Embryonic facial prominence (tissue), 1 donor: ENCODE data around the gene KHDC1L.
"Not testable (repeated sequence)": the region's sequence is repeated elsewhere in the genome, so short reads cannot be mapped to it uniquely, and the experiment has no call there.

Experiments
- DNase-seq: peaks from one replicate; pipeline ENCODE4 v3.0.0-alpha.2; 2016; ENCODE audit errors: extremely low spot score

The KHDC1L gene, protein sequence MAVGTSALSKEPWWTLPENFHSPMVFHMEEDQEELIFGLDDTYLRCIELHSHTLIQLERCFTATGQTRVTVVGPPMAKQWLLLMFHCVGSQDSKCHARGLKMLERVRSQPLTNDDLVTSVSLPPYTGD

DNA sequence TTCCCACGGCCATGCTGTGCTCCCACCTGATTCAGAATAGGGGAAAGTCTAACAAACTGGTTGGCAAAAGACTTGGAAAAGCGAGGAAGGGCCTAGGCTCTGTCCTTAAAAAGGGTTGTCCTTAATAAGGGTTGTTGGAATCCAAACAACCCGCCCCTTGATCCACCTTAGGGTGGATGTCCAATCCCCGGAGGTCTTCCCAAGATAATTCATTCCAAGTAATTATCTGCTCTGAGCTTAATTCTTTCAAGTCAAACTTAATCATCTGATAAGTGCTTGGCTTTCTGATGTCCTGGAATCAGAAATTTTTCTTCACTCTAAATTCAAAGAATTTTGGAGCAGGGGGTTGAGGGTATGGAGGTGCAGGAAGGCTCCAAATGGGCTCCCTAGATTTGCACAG, at the start of gene KHDC1L:
Gene KHDC1L (minus strand): TSS at position 101 of the 400 bp plus-strand sequence. CDS start 88 bp downstream, at position 13.
- no peak for DNase-seq

DNA sequence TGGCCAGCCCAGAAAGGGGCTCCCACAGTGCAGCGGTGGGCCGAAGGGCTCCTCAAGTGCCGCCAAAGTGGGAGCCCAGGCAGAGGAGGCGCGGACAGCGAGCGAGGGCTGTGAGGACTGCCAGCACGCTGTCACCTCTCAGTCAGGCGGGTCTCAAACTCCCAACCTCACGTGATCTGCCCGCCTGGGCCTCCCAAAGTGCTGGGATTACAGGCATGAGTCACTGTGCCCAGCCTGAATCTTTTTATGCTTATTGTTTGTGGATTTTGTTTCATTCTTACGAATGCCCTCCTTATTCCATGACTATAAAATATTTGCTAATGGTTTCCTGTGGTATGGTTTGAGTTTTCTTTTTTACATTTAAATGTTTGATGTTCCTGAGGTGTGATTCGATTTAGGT, 44.0 kb upstream of the KHDC1L start:
- DNase-seq, result not testable (repeated sequence)

DNA sequence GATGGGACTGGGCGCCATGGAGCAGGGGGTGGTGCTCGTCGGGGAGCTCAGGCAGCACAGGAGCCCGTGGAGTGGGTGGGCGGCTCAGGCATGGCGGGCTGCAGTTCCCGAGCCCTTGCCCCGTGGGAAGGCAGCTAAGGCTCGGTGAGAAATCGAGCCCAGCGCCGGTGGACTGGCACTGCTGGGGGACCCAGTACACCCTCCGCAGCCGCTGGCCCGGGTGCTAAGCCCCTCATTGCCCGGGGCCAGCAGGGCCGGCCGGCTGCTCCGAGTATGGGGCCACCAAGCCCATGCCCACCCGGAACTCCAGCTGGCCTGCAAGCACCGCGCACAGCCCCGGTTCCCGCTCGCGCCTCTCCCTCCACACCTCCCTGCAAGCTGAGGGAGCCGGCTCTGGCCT, 43.6 kb upstream of the KHDC1L start:
- DNase-seq, result not testable (repeated sequence)

DNA sequence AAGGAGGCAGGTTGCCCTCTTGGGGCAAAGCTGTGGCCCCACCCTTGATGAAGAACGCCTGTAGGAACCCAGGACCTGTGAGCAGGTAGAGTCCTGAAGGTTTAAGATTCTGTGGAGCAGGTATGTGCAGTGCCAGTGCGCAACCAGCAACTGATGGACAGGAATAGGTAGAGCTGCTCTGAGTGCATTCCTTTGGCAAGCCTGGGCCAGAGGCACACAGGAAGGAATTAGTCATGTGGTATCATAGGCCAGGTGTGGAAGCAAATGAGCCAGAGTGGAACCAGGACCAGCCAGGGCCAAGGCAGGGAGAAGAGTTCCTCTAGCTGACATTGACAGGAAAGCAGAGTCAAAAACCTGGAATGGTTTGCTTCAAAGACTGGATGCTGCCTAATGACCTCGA, 39.1 kb upstream of the KHDC1L start:
- DNase-seq, result no peak

DNA sequence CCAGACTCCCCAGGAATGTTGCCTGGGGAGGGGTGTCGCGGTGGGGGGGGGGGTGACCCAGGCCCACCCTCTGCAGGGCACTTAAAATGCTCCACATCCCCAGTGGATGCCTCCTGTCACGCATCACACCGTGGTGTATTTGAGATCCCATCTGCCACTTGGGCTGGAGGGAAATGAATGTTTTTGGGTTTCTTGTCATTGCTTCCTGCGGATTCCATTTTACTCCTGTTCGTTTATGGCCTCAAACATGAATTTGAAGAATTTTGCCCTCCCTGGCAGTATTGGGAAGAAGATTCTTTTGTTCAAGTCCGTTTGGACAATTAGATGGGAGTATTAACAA, 38.2 kb upstream of the KHDC1L start:
- DNase-seq, result no peak

DNA sequence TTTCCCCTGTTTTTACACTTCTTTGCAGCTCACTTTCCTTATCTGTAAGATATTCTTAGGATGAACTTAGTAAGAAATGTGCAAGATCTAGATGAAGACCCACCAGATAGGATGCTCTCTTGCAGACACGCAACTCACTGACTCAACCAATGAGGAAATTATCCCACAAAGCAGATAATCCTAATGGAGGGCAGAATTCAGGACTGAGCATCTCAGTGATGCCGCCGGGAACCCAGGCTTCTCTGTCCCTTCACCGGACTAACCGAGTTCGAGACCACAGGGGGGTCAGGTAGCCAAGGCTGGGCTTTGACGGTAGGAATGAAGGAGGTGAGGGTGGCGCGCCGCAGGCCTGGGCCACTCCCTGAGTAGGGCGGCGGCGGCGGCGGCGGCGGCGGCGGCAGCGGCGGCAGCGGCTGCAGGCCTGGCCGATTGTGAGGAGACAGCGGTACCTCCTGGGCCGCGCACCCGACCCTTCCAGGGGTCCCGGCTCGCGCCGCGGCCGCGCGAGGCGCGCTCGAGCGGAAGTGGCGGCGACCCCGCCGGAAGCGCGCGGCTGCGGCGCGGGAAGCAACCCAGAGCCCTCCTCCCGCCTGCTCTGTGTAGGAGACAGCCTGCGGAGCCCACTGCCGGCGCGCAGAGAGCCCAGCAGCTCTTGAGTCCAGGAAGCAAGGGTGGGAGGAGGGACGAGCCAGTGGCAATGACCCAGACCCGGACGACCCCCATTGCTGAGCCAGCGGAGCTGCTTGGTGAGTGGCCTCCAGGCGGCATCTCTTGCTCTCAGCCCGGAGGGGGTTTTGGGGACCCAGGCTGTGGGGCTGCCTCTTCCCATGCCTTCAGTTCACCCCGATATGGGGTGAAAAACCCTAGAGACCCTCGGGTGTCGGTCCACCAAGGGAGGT, 37.6 kb upstream of the KHDC1L start, which contains the start of gene KHDC1:
Gene KHDC1 (minus strand): TSS at position 526 of the 899 bp plus-strand sequence. CDS start 20,679 bp downstream, outside the sequence.
- peak; percentile 14 for DNase-seq

DNA sequence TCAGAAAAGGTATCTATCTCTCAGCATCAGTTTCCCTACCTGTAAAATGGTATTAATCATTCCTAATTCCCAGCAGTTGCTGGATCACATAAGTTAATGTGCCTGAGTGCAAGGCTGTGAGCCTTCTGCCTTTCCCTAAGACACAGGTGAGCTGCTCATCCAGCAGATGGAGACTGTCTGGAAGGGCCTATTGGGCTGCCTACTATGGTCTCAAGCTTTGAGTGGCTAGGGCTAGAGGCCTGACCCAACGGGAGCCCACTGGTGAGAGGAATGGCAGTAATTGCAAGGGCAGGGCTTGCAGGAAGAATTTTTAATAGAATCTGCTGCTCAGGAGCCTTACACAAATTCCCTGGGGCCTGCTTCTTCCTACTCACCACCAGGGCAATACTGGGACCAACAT, 33.4 kb upstream of the KHDC1L start:
- DNase-seq, result no peak

DNA sequence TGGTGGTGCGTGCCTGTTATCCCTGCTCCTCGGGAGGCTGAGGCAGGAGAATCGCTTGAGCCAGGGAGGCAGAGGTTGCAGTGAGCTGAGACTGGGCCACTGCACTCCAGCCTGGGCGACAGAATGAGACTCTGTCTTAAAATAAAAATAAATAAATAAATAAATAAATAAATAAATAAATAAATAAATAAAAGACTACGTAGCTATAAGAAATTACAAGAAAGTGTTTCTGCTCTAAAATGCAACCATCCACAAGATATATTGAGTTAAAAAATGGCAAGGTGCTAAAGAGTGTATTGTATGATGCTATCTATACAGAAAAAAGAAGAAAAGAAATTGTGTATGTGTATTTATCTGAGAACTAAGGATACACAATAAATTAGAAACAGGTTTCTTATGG, 29.0 kb upstream of the KHDC1L start:
- not testable (repeated sequence) for DNase-seq

DNA sequence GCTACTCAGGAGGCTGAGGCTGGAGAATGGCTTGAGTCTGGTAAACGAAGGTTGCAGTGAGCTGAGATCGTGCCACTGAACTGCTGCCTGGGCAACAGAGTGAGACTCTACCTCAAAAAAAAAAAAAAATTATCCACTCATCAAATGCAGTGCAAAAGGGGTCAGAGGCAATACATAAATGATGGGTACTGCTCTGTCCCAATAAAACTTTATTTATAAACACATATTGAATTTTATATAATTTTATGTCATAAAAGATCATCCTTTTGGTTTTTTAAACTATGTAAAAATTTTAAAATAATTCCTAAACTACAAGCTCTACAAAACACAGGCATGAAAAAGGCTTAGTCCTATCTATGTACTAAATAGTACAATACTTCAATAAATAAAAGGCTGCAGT, 27.4 kb upstream of the KHDC1L start:
- no peak for DNase-seq

DNA sequence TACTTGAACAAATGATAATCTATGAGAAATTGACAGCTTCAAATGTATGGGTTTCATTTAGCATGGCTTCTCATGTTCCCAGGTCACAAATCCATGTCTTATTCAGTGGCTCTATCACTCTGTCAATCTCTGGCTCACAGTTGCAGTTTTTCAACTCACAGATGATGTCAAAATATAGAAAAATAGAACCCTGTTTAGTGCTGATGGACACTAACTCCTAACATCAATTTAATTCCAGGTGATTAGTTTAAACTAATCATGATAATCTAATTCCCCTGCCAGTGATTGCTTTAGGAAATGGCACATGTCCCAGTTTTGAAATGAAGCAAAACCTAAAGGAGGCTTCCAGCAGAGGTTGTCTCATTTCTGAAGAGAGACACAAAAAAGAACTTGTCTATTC, 24.7 kb upstream of the KHDC1L start:
- no peak for DNase-seq

DNA sequence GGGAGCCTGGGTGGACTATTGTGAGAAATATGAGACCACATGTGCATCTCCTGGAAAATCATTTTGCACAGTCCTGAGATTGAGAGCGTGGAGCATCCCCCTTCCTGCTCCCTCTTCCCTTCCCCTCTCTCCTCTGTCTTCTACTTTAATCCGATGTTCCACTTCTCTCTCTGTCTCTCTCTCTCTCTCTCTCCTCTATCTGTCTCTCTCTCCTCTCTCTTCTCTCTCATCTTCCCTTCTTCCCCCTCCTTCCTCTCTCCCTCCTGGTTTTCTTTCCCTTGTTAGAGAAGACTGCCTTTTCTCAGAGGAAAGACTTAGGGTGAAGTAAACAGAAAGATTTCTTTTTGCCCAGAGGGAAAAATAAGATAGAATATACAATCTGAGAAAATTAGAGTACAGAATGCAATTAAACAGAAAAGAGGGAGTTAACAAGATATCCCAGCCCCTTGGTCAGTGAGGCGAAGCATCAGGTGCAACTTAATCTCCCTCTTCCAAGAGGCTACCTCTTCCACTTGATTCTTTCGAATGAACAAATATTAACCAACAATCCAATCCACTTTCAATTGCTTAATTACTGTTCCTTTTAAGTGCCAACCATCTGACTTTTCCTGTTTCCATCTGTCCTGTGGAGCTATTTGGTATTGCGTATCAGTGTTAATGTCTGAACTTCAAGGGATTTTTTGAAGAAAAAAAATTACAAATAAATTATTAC, 23.1 kb upstream of the KHDC1L start:
- DNase-seq, result no peak

DNA sequence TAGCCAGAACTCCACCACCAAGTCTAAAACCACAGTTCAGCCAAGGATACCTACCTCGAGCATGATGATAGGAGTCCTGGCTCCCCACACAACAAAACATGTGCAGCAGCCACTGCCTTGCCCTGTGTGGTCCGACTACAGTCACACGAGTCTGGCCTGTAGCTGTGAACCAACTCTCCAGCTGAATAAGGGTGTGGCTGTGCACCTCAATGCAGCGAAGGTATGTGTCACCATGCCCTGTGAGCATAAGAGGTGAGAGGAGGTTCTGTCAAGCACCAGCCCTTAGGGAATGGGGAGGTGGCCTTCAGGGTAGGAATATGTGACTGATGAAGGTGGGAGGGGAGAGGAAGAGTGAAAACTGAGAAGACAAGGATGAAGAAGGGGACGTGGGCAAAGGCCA, 16.7 kb upstream of the KHDC1L start:
- no peak for DNase-seq

DNA sequence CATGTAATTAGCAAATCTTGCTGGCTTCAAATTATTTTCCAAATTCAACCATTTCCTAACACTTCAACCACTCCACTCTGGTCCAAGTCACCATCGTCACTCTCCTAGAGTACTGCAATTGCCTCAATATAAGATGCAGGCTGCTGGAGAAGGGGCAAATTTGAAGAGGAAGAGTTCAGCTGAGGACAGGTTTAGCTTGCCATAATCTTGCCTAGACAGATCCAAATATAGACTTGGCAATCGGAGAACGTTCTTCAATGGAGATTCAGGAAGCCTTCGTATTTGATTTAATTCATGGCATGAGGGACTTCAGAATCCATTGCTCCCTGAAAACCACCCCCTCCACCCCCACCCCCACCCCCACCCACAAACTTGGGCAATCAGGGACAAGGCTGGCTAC, 15.4 kb upstream of the KHDC1L start:
- no peak for DNase-seq

DNA sequence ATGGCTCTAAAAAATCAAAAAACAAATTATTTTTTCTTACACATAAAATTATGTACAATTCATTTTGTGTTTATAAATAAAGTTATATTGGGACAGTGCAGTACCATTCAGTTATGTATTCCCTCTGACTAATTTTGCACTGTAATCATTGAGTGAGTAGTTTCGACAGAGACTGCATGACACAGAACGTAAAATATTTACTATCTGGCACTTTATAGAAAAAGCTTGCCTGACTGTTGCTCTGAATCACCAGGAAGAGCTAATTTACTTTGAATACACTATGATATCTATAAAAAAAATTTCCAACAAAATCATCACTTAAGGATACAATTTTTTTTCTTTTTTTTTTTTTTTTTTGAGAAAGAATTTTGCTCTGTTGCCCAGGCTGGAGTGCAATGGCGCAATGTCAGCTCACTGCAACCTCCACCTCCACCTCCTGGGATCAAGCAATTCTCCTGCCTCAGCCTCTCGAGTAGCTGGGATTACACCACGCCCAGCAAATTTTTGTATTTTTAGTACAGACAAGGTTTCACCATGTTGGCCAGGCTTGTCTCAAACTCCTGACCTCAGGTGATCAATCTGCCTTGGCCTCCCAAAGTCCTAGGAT, 11.0 kb upstream of the KHDC1L start:
- DNase-seq, result no peak

DNA sequence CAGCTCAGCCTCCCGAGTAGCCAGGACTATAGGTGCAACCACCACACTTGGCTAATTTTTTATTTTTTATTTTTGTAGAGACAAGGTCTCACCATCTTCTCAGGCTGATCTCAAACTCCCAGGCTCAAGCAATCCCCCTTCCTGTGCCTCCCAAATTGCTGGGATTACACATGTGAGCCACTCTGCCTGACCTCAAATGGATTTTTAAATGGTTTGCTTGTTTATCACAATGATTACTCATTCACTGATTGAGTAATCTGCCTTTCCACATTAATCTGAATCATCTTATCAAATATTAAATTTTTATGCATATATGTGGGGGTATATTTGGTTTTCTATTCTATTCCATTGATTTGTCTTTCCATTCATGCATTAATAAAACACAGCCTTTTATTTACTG, 9.4 kb upstream of the KHDC1L start:
- no peak for DNase-seq

DNA sequence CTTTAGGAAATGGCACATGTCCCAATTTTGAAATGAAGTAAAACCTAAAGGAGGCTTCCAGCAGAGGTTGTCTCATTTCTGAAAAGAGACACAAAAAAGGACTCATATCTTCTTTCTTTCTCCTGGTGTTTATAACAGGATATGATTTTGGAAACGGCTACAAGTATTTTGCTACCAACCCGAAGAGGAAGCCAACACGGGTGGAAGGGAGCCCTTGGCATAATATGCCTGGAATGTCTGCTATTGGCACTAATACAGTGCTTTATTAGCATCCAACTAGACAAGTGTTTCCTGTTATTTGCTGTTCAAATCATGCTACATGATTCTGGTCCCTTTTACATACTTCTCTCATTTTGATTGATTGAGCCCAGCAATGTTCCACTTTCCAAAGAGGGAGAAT, 8.7 kb upstream of the KHDC1L start:
- DNase-seq, result not testable (repeated sequence)

DNA sequence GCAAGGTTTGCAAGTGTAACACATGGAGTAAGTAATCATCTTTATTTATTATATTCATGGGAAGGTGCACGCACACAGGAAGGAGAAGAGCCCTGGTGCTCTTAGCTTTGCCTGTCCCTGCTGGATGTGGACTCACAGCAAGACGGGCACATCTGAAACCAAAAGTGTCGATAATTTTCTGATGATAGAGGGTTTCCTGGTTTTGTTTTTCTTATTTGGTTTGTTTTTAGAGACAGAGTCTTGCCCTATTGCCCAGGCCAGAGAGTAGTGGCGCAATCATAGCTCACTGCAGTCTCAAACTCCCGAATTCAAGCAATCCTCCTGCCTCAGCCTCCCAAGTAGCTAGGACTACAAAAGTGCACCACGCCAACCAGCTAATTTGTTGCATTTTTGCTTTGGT, 7.8 kb upstream of the KHDC1L start:
- no peak for DNase-seq

DNA sequence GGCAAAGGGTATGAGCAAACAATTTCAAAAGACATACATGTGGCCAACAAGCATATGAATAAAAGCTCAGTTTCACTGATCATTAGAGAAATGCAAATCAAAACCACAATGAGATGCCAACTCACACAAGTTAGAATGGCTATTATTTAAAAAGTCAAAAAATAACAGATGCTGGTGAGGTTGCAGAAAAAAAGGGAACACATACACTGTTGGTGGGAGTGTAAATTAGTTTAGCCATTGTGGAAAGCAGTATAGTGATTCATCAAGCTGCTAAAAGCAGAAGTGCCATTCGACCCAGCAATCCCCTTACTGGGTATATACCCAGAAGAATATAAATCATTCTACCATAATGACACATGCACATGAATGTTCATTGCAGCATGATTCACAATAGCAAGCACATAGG, 6.7 kb upstream of the KHDC1L start:
- no peak for DNase-seq

DNA sequence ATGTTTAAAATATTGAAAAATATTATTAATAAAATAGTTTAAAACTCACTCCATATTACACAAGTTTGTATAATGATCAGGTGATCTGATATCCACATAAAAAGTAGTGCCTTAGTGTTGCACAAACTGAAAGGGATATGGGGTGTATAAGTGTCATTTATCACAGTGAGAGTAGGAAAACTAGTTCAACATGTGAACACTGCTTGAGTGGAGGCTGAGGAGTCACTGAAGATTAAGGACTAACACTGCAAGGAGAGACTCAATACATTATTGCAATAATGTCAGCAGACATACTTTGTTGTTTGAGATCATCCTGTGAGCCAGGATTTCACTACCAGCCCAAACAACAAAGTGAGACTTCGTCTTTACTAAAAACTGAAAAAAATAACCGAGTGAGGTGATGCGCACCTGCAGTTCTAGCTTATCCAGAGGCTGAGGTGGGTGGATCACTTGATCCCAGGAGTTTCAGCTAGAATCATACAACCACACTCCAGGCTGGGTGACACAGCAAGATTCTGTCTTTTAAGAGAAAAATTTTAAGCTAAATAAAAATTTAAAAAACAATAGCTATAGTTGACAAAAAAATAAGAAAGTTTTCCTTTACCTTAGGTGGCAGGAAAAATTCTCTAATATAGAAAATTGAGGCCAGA, 2.4 kb upstream of the KHDC1L start:
- no peak for DNase-seq

DNA sequence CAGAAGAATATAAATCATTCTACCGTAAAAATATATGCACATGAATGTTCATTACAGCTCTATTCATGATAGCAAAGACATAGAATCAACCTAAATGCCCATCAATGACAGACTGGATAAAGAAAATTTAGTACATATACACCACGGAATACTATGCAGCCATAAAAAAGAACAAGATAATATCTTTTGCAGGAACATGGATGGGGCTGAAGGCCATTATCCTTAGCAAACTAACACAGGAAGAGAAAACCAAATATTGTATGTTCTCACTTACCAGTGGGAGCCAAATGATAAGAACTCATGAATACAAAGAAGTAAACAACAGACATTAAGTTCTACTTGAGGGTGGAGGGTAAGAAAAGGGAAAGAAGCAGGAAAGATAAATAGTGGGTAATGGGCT, 8.4 kb downstream of the KHDC1L start:
- no peak for DNase-seq

DNA sequence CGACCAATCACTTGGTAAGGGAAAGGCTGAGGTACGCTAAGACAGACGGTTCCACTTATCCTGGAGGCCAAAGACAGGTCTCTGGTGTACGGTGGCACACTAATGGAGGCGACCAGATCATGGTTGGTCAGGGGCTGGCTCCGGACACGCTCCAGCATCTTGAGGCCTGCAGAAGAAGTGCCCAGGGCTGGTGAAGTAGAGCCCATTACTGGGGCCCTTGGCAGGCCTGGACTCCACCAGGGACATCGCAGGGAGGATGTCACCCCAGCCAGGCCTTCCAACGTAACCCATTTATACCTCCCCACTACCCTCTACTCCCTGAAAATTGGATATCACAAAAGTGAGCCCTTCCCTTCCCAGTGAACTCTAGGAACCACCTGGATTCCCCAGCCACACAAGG, 16.2 kb downstream of the KHDC1L start:
- no peak for DNase-seq
